GM08714 (cell line): ENCODE measurements around the gene RAB8A.
A peak's percentile ranks its signal among the peaks of the same experiment; 100 is the strongest.
"Not testable (repeated sequence)": the region's sequence is repeated elsewhere in the genome, so short reads cannot be mapped to it uniquely, and the experiment has no call there.

Source experiments
- H3K4me3 ChIP-seq: fragments of 200-500 bp; sonication (Bioruptor generic); 2 replicates; pipeline ENCODE4 v1.5.1; 2014; ENCODE audit warnings: mild to moderate bottlenecking, low read length, inconsistent platforms
- ZNF274 ChIP-seq: IDR thresholded peaks from 2 replicates; pipeline ENCODE4 v1.6.1; 2012; ENCODE audit warnings: mild to moderate bottlenecking, low read depth, low read length

The RAB8A gene

DNA sequence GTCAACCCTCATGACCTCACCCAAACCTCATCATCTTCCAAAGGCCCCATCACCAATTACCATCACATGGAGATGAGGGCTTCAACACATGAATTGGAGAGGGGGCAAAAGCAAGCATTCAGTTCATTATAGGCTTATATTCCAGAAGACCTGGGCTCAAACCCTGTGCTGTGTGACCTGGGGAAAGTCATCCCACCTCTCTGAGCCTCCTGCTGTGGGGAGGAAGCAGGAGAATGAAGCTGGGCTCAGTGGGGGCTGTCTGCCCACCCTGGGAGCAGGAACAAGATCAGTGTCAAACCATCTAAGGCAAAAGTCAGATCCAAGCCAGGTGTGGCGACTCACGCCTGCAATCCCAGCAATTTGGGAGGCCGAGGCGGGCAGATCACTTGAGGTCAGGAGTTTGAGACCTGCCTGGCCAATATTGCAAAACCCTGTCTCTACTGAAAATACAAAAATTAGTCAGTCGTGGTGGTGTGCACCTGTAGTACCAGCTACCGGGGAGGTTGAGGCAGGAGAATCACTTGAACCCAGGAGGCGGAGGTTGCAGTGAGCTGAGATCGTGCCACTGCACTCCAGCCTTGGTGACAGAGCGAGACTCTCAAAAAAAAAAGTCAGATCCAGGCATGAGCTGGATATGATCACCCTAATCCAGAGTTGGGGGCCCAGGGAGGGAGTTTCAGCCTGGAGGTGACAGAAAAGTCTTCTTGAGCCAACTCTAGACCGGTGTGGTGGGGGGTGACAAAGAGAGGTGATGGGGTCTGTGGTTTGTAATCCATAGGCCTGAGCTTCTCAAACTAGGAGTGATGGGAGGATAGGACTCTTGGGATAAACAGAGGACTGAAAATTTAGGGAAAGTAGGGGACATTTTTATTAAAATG lies 37.0 kb upstream of the RAB8A start:
- no peak for TF ChIP-seq ZNF274
- H3K4me3 ChIP-seq: no peak overlapping the region

DNA sequence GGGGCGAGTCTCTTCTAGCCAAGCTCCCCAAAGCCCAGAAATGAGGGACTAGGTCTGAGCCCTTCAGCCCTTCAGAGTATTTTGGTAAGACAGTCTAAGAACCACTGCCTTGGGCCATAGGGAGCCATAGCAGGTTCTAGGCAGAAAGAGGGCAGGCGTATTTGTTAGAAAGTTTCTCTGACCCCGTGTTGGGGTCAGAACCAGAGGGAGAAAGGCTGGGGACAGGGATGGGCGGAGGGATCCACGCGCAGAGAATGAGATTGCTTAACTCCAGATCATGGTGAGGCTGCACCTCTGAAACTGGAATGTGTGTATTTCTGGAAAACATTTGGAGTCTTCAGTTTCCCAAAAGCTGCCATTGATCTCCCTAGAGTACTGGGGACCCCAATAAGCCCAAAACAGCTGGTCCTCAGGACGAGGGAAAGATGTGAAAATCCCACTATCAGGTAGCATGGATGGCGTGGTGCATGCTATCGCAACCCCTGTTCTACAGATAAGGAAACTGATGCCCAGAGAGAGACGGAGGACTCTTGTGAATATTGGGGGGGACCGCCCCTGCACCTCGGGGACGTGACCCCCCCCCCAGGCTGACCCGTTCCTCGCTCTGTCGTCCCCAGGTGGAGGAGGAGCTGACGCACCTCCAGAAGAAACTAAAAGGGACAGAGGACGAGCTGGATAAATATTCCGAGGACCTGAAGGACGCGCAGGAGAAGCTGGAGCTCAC lies 36.1 kb upstream of the RAB8A start:
- TF ChIP-seq ZNF274: no peak
- peak overlapping the region; percentile 90; the same call in 1 of the 2 replicates for H3K4me3 ChIP-seq

GRCh38 chr19:16076154-16076957 lies 35.3 kb upstream of the RAB8A start, which contains the start of gene TPM4:
TSS of gene TPM4 (plus strand) at chr19:16076495. CDS start at chr19:16076566, 71 bp downstream.
- H3K4me3 ChIP-seq: peak within 1 kb of the TSS; percentile 90
- TF ChIP-seq ZNF274: no peak

- no peak for TF ChIP-seq ZNF274
- peak overlapping the region; percentile 90 for H3K4me3 ChIP-seq
Measured at GRCh38 chr19:16076958-16077611, 34.6 kb upstream of the RAB8A start.

DNA sequence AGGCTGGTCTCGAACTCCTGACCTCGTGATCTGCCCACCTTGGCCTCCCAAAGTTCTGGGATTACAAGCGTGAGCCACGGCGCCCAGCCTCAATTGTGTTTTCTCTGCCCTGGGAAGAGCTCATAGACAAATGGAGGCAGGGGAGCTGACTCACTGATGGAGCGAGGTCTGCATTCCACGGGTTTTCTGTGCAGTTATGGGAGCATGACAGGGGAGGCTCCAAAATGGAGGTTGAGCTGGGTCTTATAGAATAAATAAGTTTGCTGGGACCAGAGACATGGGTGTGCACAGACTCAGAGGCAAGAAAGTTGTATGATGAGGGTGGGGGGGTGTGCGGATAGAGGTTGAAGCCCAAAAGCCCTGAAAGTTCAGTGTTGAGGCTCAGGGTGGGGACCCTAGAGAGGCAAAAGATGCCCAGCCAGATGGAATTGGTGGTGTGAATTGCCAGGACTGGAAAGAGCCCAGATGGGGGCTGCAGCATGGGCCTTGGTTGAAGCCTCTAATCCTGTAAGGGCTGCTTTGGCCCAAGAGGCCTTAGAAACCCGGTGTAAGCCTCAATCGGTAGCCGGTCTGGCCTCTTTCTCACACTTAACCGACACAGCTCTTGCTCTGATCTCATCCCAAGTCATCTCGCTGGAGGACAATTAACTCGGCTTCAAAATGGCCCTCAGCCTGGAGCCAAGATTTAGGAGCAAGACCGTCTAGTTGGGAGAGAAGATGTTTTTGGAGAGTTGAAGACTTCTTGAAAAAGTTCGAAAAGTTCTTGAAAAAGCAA lies 33.5 kb upstream of the RAB8A start:
- no peak for TF ChIP-seq ZNF274
- peak overlapping the region; percentile 90 for H3K4me3 ChIP-seq

DNA sequence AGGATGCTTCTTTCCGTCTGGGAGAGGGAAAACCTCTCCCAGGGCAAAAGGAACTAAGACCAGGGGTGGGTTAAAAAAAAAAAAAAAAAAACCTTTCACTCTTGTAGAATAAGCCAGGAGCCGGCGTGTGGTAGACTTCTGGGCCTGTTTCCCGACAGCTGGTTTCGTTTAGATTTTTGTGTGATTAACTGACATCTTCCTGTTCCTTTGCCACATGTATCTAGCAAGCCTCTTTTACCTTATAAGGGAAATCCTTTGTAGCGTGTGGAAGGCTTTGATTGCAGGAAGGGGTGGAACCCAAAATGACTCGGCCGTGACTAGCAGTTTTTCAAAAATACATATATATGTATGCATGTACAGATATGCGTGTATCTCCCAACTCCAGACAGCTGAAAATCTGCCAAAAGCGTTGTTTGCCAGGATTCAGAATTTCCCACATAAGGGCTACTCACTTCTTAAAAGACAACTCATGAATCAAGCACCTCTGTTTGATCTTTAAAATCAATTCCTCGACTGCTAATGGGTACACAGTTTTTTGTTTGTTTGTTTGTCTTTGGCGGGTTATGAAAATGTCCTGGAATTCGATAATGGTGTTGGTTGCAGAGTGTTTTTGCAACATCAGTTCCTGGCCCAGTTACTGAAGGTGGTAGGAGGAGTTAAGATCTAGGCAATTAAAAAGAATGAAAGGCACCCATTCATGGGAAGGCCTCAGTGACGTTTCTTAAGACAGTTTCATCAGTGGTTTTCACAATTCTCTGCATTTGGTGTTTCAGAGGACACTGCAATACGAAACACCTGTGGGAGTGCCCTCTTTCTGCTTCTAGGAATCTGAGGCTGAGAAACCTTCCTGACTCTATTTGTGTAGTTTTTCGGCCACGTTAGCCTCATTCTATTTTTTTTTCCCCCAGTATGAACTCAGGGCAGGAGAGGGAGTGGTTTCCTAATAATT lies 32.7 kb upstream of the RAB8A start:
- H3K4me3 ChIP-seq: peak overlapping the region; percentile 90
- no peak for TF ChIP-seq ZNF274

DNA sequence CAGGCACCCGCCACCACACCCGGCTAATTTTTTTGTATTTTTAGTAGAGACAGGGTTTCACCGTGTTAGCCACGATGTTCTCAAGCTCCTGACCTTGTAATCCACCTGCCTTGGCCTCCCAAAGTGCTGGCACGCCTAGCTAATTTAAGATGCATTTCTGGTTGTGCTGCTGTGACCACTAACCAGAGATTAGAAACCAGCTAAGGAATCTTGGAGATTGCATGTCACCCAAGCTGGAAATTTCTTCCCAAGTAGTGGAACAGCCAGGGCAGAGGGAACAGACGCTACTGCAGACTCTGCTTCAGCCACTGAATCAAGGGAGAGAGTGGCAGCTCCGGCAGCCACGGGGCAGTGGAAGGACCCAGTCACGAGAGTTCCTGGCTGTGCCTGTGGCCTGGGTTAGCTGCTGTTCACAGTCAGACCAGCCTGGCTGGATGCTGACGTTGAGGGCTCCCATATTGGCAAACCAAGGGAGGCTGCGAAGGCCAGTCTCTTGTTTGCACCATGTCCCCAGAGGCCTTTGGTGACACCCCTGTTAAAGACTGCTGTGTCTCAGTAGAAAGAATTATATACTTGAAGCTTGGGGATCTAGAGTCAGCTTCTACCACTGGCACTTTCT lies 27.5 kb upstream of the RAB8A start:
- H3K4me3 ChIP-seq: no peak overlapping the region
- no peak for TF ChIP-seq ZNF274

- H3K4me3 ChIP-seq: no peak overlapping the region
- TF ChIP-seq ZNF274: no peak
Measured at GRCh38 chr19:16085115-16085514, 26.6 kb upstream of the RAB8A start.

DNA sequence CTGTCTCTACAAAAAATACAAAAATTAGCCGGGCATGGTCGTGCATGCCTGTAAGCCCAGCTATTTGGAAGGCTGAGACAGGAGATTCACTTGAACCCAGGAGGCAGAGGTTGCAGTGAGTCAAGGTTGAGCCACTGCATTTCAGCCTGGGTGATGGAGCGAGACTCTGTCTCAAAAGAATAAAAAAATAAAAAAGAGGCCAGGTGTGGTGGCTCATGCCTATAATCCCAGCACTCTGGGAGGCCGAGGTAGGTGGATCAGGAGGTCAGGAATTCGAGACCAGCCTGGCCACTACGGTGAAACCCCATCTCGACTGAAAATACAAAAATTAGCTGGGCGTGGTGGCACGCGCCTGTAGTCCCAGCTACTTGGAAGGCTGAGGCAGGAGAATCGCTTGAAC lies 24.3 kb upstream of the RAB8A start:
- H3K4me3 ChIP-seq: not testable (repeated sequence)

DNA sequence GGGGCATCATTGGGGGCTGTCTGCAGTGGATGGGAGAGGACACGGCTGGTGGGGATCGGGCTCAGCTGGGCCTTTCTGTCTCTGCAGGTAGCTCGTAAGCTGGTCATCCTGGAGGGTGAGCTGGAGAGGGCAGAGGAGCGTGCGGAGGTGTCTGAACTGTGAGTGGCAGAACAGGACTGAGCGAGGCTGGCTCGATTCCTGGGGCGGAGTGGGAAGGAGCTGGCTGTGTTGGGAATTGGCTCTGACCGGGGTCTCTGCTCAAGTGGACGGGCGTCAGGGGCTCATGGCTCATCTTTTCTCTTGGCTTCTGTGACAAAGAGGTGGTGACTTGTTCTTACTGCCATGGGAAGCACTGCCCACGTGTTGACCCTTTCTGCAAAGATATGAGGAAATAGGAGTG lies 23.7 kb upstream of the RAB8A start:
- H3K4me3 ChIP-seq: no peak overlapping the region
- TF ChIP-seq ZNF274: no peak

- no peak overlapping the region for H3K4me3 ChIP-seq
- no peak for TF ChIP-seq ZNF274
Measured at GRCh38 chr19:16088351-16089009, 23.2 kb upstream of the RAB8A start.
